H1 (cell line): ENCODE data around the gene GZMA. TPM values are rescaled to one million over a fixed set of nuclear protein-coding genes. Genes with fewer than 3 reads are reported as not detected.

Experiments
- CTCF ChIA-PET: fragments of 300-600 bp; sonication (Branson Sonifier 250); formaldehyde crosslinking; loops from one replicate; lab custom pipeline; 2021; ENCODE audit not compliant: partially characterized antibody; lab: Charles Lee
- POLR2A ChIA-PET: fragments of 300-600 bp; sonication (Branson Sonifier 250); formaldehyde crosslinking; loops from one replicate; lab custom pipeline; 2021; ENCODE audit warnings: inconsistent platforms; ENCODE audit not compliant: partially characterized antibody; lab: Charles Lee
- DNase-seq, 2 experiments: peaks; one replicate each; pipeline versions ENCODE4 v3.0.0 to v3.0.0-alpha.2; 2010 to 2022; ENCODE audit warnings: low spot score in 2 of 2, low read depth in 1 of 2, mixed read lengths in 1 of 2
- FAIRE-seq: peaks from 2 replicates; lab custom pipeline; 2011; peaks lifted over from hg19 to GRCh38; lab: Jason Lieb, UNC
- H2AFZ ChIP-seq: 2 replicates; pipeline ENCODE4 v1.8.1; 2012; ENCODE audit warnings: low read length, inconsistent platforms
- H2AK5ac ChIP-seq: 2 replicates; pipeline ENCODE4 v1.6.1; 2013; ENCODE audit warnings: low read depth, low read length
- H2BK120ac ChIP-seq: replicated peaks from 2 replicates; pipeline ENCODE3; 2013; ENCODE audit warnings: low read depth, low read length, inconsistent platforms
- H2BK12ac ChIP-seq: 2 replicates; pipeline ENCODE4 v1.6.1; 2013; ENCODE audit warnings: low read depth, low read length
- H2BK15ac ChIP-seq: 2 replicates; pipeline ENCODE4 v1.6.1; 2013; ENCODE audit warnings: low read length
- H2BK20ac ChIP-seq: 2 replicates; pipeline ENCODE4 v1.6.1; 2013; ENCODE audit warnings: low read length
- H2BK5ac ChIP-seq: 2 replicates; pipeline ENCODE4 v1.6.1; 2013; ENCODE audit warnings: low read depth, low read length
- H3K14ac ChIP-seq: 2 replicates; pipeline ENCODE4 v1.6.1; 2013; ENCODE audit warnings: inconsistent platforms; ENCODE audit not compliant: insufficient read length
- H3K18ac ChIP-seq: 2 replicates; pipeline ENCODE4 v1.6.1; 2013; ENCODE audit warnings: low read length; ENCODE audit errors: extremely low read depth
- H3K23ac ChIP-seq: 2 replicates; pipeline ENCODE4 v1.6.1; 2013; ENCODE audit warnings: inconsistent platforms; ENCODE audit not compliant: insufficient read length
- H3K23me2 ChIP-seq: 2 replicates; pipeline ENCODE4 v1.6.1; 2013; ENCODE audit warnings: low read depth, low read length
- H3K27ac ChIP-seq: 2 replicates; pipeline ENCODE4 v1.6.1; 2011; ENCODE audit warnings: low read depth, low read length, inconsistent platforms
- H3K27me3 ChIP-seq, 4 experiments: replicated peaks in 1 of 4; 1 replicate in 1 of 4; 2 replicates in 3 of 4; pipeline versions ENCODE4 v1.6.1 to v1.8.1; 2011 to 2013; ENCODE audit warnings: low read length in 3 of 4, mild to moderate bottlenecking in 3 of 4, inconsistent platforms in 2 of 4, mixed read lengths in 2 of 4, moderate library complexity in 1 of 4; ENCODE audit not compliant: control insufficient read depth in 3 of 4, insufficient read depth in 3 of 4; ENCODE audit errors: extremely low read depth in 1 of 4
- H3K36me3 ChIP-seq, 4 experiments: 2 replicates each; pipeline versions ENCODE4 v1.6.1 to v1.8.1; 2011 to 2013; ENCODE audit warnings: mild to moderate bottlenecking in 4 of 4, low read length in 3 of 4, moderate library complexity in 2 of 4, control low read depth in 1 of 4, inconsistent platforms in 1 of 4; ENCODE audit not compliant: insufficient read depth in 4 of 4, control insufficient read depth in 2 of 4
- H3K4ac ChIP-seq: replicated peaks from 2 replicates; pipeline ENCODE3; 2013; ENCODE audit warnings: low read length, low read depth, mixed read lengths, inconsistent platforms; ENCODE audit not compliant: insufficient read length
- H3K4me1 ChIP-seq, 4 experiments: replicated peaks in 1 of 4; 1 replicate in 1 of 4; 2 replicates in 3 of 4; pipeline versions ENCODE4 v1.6.1 to v1.8.1; 2011 to 2013; ENCODE audit warnings: low read length in 3 of 4, inconsistent platforms in 2 of 4, mixed read lengths in 1 of 4; ENCODE audit not compliant: insufficient read depth in 4 of 4, control insufficient read depth in 3 of 4
- H3K4me2 ChIP-seq, 2 experiments: 2 replicates each; pipeline versions ENCODE4 v1.6.1 to v1.8.1; 2011 to 2013; ENCODE audit warnings: low read depth in 2 of 2, low read length in 2 of 2, control low read depth in 1 of 2, inconsistent platforms in 1 of 2, mild to moderate bottlenecking in 1 of 2; ENCODE audit not compliant: insufficient read depth in 1 of 2
- H3K4me3 ChIP-seq, 4 experiments: fragments of 200-600, 300-600 bp in 1 of 4; sonication (generic), shearing (Covaris generic), sonication (Bioruptor Twin) in 1 of 4; 2 replicates each; pipeline versions ENCODE4 v1.5.1 to v1.8.1; 2011 to 2016; ENCODE audit warnings: low read length in 4 of 4, low read depth in 3 of 4, control low read depth in 2 of 4, inconsistent platforms in 2 of 4, mild to moderate bottlenecking in 2 of 4, mixed read lengths in 1 of 4, moderate library complexity in 1 of 4; ENCODE audit not compliant: insufficient read depth in 2 of 4; ENCODE audit errors: extremely low read depth in 1 of 4
- H3K56ac ChIP-seq: replicated peaks from 2 replicates; pipeline ENCODE3; 2013; ENCODE audit warnings: low read depth, mild to moderate bottlenecking, mixed read lengths, low read length, inconsistent platforms; ENCODE audit not compliant: insufficient read length
- H3K79me1 ChIP-seq: 2 replicates; pipeline ENCODE4 v1.6.1; 2013; ENCODE audit warnings: low read depth, low read length, control low read depth
- H3K79me2 ChIP-seq, 2 experiments: 2 replicates each; pipeline versions ENCODE4 v1.6.1 to v1.8.1; 2012 to 2013; ENCODE audit warnings: low read length in 2 of 2, mild to moderate bottlenecking in 2 of 2, inconsistent platforms in 1 of 2; ENCODE audit not compliant: insufficient read depth in 2 of 2, control insufficient read depth in 1 of 2
- H3K9ac ChIP-seq, 4 experiments: replicated peaks in 1 of 4; 1 replicate in 1 of 4; 2 replicates in 3 of 4; pipeline versions ENCODE4 v1.6.1 to v1.8.1; 2011 to 2013; ENCODE audit warnings: low read depth in 3 of 4, low read length in 3 of 4, control low read depth in 2 of 4, mild to moderate bottlenecking in 2 of 4, moderate library complexity in 2 of 4, inconsistent platforms in 1 of 4; ENCODE audit errors: extremely low read depth in 1 of 4
- H3K9me3 ChIP-seq, 2 experiments: 2 replicates each; pipeline versions ENCODE4 v1.6.1 to v1.8.1; 2012 to 2013; ENCODE audit warnings: mild to moderate bottlenecking in 2 of 2, moderate library complexity in 2 of 2, control low read depth in 1 of 2, inconsistent platforms in 1 of 2, low read depth in 1 of 2, low read length in 1 of 2, mixed read lengths in 1 of 2; ENCODE audit not compliant: insufficient read depth in 2 of 2
- H4K20me1 ChIP-seq, 2 experiments: replicated peaks in 1 of 2; 2 replicates each; pipeline versions ENCODE3 to v1.8.1; 2011 to 2013; ENCODE audit warnings: inconsistent platforms in 2 of 2, low read length in 2 of 2, mild to moderate bottlenecking in 1 of 2; ENCODE audit not compliant: insufficient read depth in 2 of 2, control insufficient read depth in 1 of 2
- H4K5ac ChIP-seq: 2 replicates; pipeline ENCODE4 v1.6.1; 2013; ENCODE audit warnings: low read length, low read depth, mixed read lengths, inconsistent platforms; ENCODE audit not compliant: insufficient read length
- H4K8ac ChIP-seq: 2 replicates; pipeline ENCODE4 v1.8.0; 2013; ENCODE audit warnings: mild to moderate bottlenecking, moderate library complexity, low read length, inconsistent platforms; ENCODE audit not compliant: insufficient read depth; ENCODE audit errors: extremely low read depth
- H4K91ac ChIP-seq: replicated peaks from 2 replicates; pipeline ENCODE3; 2013; ENCODE audit warnings: low read length, mixed read lengths, inconsistent platforms; ENCODE audit not compliant: insufficient read length
- JUN ChIP-seq: IDR thresholded peaks from 2 replicates; pipeline ENCODE4 v1.6.1; 2011; ENCODE audit warnings: low read depth, mild to moderate bottlenecking, improper control_type of control experiment, low read length
- KDM4A ChIP-seq: IDR thresholded peaks from one replicate; pipeline ENCODE4 v1.7.1; 2012; ENCODE audit warnings: low read depth, mild to moderate bottlenecking, moderate library complexity, low read length, inconsistent platforms; ENCODE audit not compliant: severe bottlenecking
- NRF1 ChIP-seq: IDR thresholded peaks from 2 replicates; pipeline ENCODE4 v1.6.1; 2011; ENCODE audit warnings: mild to moderate bottlenecking, low read depth, low read length, improper control_type of control experiment
- TAF7 ChIP-seq: optimal IDR thresholded peaks from 2 replicates; pipeline ENCODE3; 2011; ENCODE audit warnings: low read depth, mild to moderate bottlenecking, inconsistent platforms, low read length, moderate library complexity, borderline replicate concordance
- TBP ChIP-seq: IDR thresholded peaks from 2 replicates; pipeline ENCODE4 v1.6.1; 2011; ENCODE audit warnings: low read depth, low read length, improper control_type of control experiment
- ZNF274 ChIP-seq: IDR thresholded peaks from 2 replicates; pipeline ENCODE4 v1.7.0; 2012; ENCODE audit warnings: low read length, borderline replicate concordance; ENCODE audit errors: extremely low read depth
- WGBS, 2 experiments: shearing (Covaris generic) in 1 of 2; methylation state at CpG; one replicate each; pipeline versions ENCODE4 v1.1.6 to v1.1.7; 2013 to 2015; ENCODE audit warnings: low lambda C conversion rate in 2 of 2, mixed read lengths in 2 of 2, inconsistent platforms in 1 of 2, low coverage in 1 of 2, missing lambda C conversion rate in 1 of 2; ENCODE audit not compliant: insufficient replicate concordance in 2 of 2, insufficient coverage in 1 of 2, insufficient read length in 1 of 2; ENCODE audit errors: extremely low coverage in 1 of 2, missing lambda C conversion rate in 1 of 2; 5-methylcytosine and 5-hydroxymethylcytosine counted together
- polyA plus RNA-seq, 7 experiments: library from polyadenylated mRNA; depleted of rRNA in 3 of 7; stranded (reverse) in 5 of 7; unstranded in 2 of 7; fragments of >200 nt in 5 of 7; fragments of 200-250 nt in 2 of 7; gene quantifications; 1 replicate in 5 of 7; 2 replicates in 1 of 7; 4 replicates in 1 of 7; pipeline versions ENCODE4 v1.2.1 to v1.2.3, GENCODE V29; 2011 to 2013; ENCODE audit warnings: missing spikeins in 2 of 7, mixed read lengths in 2 of 7
- total RNA-seq: library from RNA; stranded (reverse); fragmentation: NEBNext Ultra II Directional; extraction: Animal tissue kit (Norgen Biotek cat#: 25700); gene quantifications from 2 replicates; pipeline ENCODE4 v1.2.1, GENCODE V29; 2021

Gene GZMA
- total and polyA plus RNA-seq, 2 of the 8 experiments (the other 6 are each of a cell fraction or from before 2014, with no cell fraction given), result not detected

DNA sequence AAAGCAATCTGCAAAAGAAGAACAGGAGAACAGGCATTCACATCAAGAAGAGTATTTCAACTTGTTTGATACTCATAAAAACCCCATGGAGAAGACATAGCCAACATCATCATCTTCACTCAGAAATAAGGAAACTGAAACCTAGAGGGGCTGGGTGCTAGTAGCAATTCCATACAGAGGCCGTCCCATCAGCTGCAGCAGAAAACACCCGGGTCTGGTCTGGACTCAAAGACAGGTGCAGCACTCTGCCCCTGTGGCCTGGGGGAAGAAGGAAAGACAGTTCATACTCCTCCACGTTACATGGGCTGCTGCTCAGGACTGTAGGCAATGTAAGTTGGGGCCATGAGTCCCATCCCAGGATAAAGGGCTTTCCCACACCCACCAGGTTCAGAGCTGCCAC lies 11.6 kb downstream of the GZMA start:
- Histone ChIP-seq H3K27ac (no peak overlapping the region), H4K5ac (no peak overlapping the region), H3K9me3 (no peaks in the 10 kb centered on the region), H2BK20ac (no peak overlapping the region), H2BK15ac (no peak overlapping the region), H3K18ac (no peak overlapping the region), H2BK5ac (no peak overlapping the region), H3K14ac (no peak overlapping the region), H3K23ac (no peak overlapping the region), H3K4me1 (peaks cover 0 to 5% (median 1%) of the 10 kb centered on the region in 4 experiments; a peak in 2 of 7 replicates), H3K56ac (no peak overlapping the region), H3K4ac (no peak overlapping the region), H2BK120ac (no peak overlapping the region), H4K20me1 (no peaks in the 10 kb centered on the region), H3K4me2 (no peak overlapping the region), H2AFZ (no peak overlapping the region), H3K4me3 (no peak overlapping the region), H3K36me3 (no peaks in the 10 kb centered on the region), H3K79me1 (no peaks in the 10 kb centered on the region), H3K27me3 (no peaks in the 10 kb centered on the region), H3K9ac (no peak overlapping the region), H3K23me2 (no peaks in the 10 kb centered on the region), H2AK5ac (no peak overlapping the region)
- 72% methylated on average over 3 of the region's 3 CpGs; no CpG with 5 or more reads in 1 of the 2 experiments for WGBS, 2 experiments
- no peak for DNase-seq
- POLR2A ChIA-PET, result interaction anchor here (0.6 kb wide), 1 partner anchor 893 kb away, joined by 3 read pairs; no protein-coding TSS in a partner anchor
- no peak for TF ChIP-seq ZNF274
- TF ChIP-seq KDM4A, result no peak
- TF ChIP-seq NRF1, result no peak
- TF ChIP-seq TAF7, result no peak
- TF ChIP-seq TBP, result no peak
- TF ChIP-seq JUN, result no peak
- TF ChIP-seq, all 59 proteins: peak for 0
- CTCF ChIA-PET, result interaction anchor here (2.0 kb wide), 1 partner anchor 203 kb away, joined by 4 read pairs; no protein-coding TSS in a partner anchor
- no peak for FAIRE-seq
- no peaks in the 10 kb centered on the region for H3K79me2 ChIP-seq
- H4K8ac ChIP-seq, result no peak overlapping the region
- no peak overlapping the region for H2BK12ac ChIP-seq
- no peak overlapping the region for H4K91ac ChIP-seq
